ENCODE measurements around the gene UHMK1.

DNA sequence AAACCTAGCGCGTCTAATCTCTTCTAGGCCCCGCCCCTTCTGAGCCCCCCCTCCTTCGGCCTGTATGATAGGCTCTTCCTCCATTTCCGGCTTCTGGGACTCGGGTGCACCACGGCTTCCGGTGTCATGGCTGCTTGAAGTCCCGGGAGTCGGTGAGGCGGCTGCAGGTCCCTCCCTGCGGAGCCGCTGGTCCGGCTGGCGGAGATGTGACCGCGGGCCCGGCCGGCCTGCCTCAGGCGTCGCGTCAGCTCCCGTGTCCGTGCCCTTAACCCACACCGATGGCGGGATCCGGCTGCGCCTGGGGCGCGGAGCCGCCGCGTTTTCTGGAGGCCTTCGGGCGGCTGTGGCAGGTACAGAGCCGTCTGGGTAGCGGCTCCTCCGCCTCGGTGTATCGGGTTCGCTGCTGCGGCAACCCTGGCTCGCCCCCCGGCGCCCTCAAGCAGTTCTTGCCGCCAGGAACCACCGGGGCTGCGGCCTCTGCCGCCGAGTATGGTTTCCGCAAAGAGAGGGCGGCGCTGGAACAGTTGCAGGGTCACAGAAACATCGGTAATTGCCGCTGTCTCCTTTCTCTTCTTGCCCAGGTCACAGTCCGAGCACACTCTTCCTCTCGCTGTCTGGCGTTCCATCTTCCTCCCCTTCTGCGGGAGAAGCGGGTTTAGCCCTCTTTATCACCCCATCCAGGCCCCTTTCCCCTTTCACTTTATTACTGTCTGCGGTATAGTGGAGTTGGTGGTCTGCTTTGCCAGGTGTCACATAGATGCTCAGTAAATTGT is at the start of gene UHMK1:
- TF ChIP-seq POLR2AphosphoS5 (IDR thresholded peaks at IDR 0.05; ENCODE audit: borderline replicate concordance, low read depth, low read length), result peak; percentile 90
- peak; percentile 74 for TF ChIP-seq FOXP2 (optimal IDR thresholded peaks at IDR 0.05; ENCODE audit: control extremely low read depth, extremely low read length, insufficient read depth)

Measured in SK-N-MC (cell line).